Loucy (cell line): Measurements from ENCODE around the gene IQCE.

Experiments
- CTCF ChIP-seq: fragments of 200-600 bp; sonication (generic); conservative IDR thresholded peaks from 2 replicates; pipeline ENCODE4 v1.5.1; 2014; ENCODE audit warnings: mild to moderate bottlenecking, antibody characterized with exemption, low read length
- EZH2phosphoT487 ChIP-seq: fragments of 200-600 bp; IDR thresholded peaks from 2 replicates; pipeline ENCODE4 v1.6.1; 2018; ENCODE audit warnings: antibody characterized with exemption, mild to moderate bottlenecking, moderate library complexity, borderline replicate concordance

- TF ChIP-seq CTCF, result no peak
- TF ChIP-seq EZH2phosphoT487, result no peak
Measured at GRCh38 chr7:2526659-2527504, 31.9 kb upstream of the IQCE start.
